Kidney epithelial cell (primary cell): ENCODE results near the gene MIF4GD. TPM values are rescaled to one million over a fixed set of nuclear protein-coding genes. Genes with fewer than 3 reads are reported as not detected.
"Not testable (repeated sequence)": the region's sequence is repeated elsewhere in the genome, so short reads cannot be mapped to it uniquely, and the experiment has no call there.

Experiments used
- DNase-seq: peaks from one replicate; pipeline ENCODE4 v3.0.0-alpha.2; 2010; ENCODE audit warnings: low read depth
- H3K27me3 ChIP-seq: 2 replicates; pipeline ENCODE4 v1.6.0; 2011; ENCODE audit warnings: low read length; ENCODE audit not compliant: control insufficient read depth, insufficient read depth
- H3K36me3 ChIP-seq: 2 replicates; pipeline ENCODE4 v1.5.1; 2011; ENCODE audit warnings: low read length; ENCODE audit not compliant: control insufficient read depth, insufficient read depth
- H3K4me3 ChIP-seq: 2 replicates; pipeline ENCODE4 v1.5.1; 2011; ENCODE audit warnings: low read depth, mild to moderate bottlenecking, control low read depth, low read length
- CTCF ChIP-seq: IDR thresholded peaks from 2 replicates; pipeline ENCODE4 v1.5.1; 2011; ENCODE audit warnings: mild to moderate bottlenecking, moderate library complexity, low read length, control low read depth, inconsistent platforms; ENCODE audit not compliant: insufficient read depth, poor library complexity, severe bottlenecking
- total RNA-seq: library from RNA; depleted of rRNA; stranded (reverse); fragments of >200 nt; gene quantifications from 2 replicates; pipeline ENCODE4 v1.2.3, GENCODE V29; 2015

Gene MIF4GD
- total RNA-seq, 1 donor from 2014 or later = 26.7 TPM

- Histone ChIP-seq H3K4me3 (no peak overlapping the region), H3K27me3 (no peaks in the 10 kb centered on the region), H3K36me3 (no peaks in the 10 kb centered on the region)
- DNase-seq = no peak
- TF ChIP-seq CTCF = no peak
Observed at GRCh38 chr17:75263055-75263454, 8.0 kb downstream of the MIF4GD start.

- Histone ChIP-seq H3K36me3 (no peaks in the 10 kb centered on the region), H3K27me3 (no peaks in the 10 kb centered on the region), H3K4me3 (peak overlapping the region; percentile 98)
- DNase-seq = no peak
- no peak for TF ChIP-seq CTCF
Observed at GRCh38 chr17:75262112-75262606, 8.9 kb downstream of the MIF4GD start.

GRCh38 chr17:75261336-75262111, 9.5 kb downstream of the MIF4GD start, which contains the start of the genes GGA3 and MRPS7:
TSS of gene GGA3 (minus strand) at chr17:75261606. CDS start at chr17:75261587, 19 bp downstream.
TSS of gene MRPS7 (plus strand) at chr17:75261879. CDS start at chr17:75261901, 22 bp downstream.
- DNase-seq = peak; percentile 44
- Histone ChIP-seq H3K4me3 (peak within 1 kb of the TSS; percentile 98), H3K36me3 (no peaks in the 10 kb centered on the region), H3K27me3 (no peaks in the 10 kb centered on the region)
- TF ChIP-seq CTCF = no peak

- H3K27me3 ChIP-seq = no peaks in the 10 kb centered on the region
- no peak for DNase-seq
- TF ChIP-seq CTCF = no peak
- no peaks in the 10 kb centered on the region for H3K36me3 ChIP-seq
- peak overlapping the region; percentile 98 for H3K4me3 ChIP-seq
Observed at GRCh38 chr17:75260641-75261335, 10.2 kb downstream of the MIF4GD start.

GRCh38 chr17:75257228-75257627, 13.8 kb downstream of the MIF4GD start:
- H3K36me3 ChIP-seq, H3K27me3 ChIP-seq: not testable (repeated sequence)

GRCh38 chr17:75255954-75256698, 14.9 kb downstream of the MIF4GD start:
- DNase-seq, H3K4me3 ChIP-seq, H3K27me3 ChIP-seq, H3K36me3 ChIP-seq: not testable (repeated sequence)

More at GRCh38 chr17:75257228-75257627, 13.8 kb downstream of the MIF4GD start:
- DNase-seq, H3K4me3 ChIP-seq: not testable (repeated sequence)
